Activated effector memory CD4-positive, alpha-beta T cell treated with anti-CD3 and anti-CD28 coated beads, Interleukin-2, amount 50 U/mL, for 16 hours (primary cell): ENCODE measurements around the gene SLC13A4.
"Not testable (repeated sequence)": the region's sequence is repeated elsewhere in the genome, so short reads cannot be mapped to it uniquely, and the experiment has no call there.

ENCODE experiments used
- DNase-seq: peaks from one replicate; pipeline ENCODE4 v3.0.0-alpha.2; 2020

The SLC13A4 gene

DNA sequence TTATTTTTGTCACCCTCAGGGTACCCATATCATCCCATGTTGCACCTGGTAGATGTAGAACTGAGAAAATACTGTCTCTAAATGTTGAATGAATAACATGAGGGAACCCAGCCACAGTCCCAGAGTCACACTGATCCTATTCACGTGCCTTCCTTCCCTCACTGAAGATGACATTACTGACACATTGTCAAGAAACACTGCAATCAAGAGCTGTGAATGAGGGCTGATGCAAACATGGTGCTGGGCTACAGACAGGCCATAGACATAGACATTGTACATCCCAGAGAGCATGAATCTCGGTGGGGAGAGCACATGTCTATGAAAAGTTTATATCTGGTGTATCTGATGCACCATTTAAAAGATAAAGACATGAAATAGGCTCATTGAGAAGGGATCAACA, 9.8 kb downstream of the SLC13A4 start:
- no peak for DNase-seq

DNA sequence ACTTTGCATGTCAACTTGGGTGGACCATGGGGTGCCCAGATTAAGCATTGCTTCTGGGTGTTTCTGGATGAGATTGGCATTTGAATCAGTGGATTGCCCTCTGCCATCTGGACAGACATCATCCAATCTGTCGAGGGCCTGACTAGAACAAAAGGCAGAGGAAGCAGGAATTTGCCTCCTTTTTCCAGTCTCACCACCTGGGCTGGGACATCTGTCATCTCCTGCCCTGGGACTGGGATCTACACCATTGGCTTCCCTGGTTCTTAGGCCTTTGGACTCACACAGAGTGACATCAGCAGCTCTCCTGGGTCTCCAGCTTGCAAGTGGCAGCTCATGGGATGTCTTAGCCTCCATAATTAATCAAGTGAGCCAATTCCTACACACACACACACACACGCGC, 10.3 kb downstream of the SLC13A4 start:
- no peak for DNase-seq

DNA sequence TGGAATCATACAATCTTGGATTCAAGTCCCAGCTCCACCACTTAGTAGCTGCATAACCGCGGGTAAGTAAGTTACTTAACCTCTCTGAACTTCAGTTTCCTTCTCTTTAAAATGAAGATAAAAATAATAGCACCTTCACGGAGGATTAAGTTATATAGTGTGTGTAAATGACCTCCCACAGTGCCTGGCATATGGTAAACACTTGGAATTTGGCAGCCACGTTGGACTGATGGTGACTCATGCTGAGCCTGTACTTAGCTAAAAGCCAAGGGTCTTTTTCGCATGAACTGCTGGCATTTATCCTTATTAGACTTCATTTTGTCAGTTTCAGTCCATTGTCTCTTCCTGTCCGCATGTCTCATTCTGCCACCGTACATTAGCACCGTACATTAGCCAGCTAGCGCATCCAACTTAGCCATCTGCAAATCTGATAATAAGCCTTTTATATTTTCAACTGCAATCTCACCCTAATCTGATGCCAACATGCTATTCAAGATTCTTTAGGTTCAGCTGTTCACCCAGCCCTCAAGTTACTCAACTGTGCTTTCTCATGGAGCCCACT, 11.2 kb downstream of the SLC13A4 start:
- DNase-seq: no peak

DNA sequence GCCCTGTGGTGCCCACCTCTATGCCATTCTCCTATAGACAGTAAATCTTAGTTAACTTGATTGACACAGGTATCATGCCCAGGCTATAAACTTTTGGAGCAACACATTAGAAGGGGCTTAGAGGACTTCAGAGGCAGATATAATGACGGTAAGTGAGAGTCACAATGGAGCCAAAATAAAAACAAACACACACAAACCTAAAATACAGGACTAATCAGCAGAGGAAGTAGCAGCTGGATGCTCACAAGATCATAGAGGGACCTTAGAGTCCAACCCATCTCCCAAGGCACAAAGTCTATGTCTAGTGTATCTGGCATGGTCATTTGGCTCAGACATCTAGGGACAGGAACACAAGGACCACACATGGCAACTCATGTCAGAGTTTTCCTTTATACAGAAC, 12.3 kb downstream of the SLC13A4 start:
- no peak for DNase-seq

DNA sequence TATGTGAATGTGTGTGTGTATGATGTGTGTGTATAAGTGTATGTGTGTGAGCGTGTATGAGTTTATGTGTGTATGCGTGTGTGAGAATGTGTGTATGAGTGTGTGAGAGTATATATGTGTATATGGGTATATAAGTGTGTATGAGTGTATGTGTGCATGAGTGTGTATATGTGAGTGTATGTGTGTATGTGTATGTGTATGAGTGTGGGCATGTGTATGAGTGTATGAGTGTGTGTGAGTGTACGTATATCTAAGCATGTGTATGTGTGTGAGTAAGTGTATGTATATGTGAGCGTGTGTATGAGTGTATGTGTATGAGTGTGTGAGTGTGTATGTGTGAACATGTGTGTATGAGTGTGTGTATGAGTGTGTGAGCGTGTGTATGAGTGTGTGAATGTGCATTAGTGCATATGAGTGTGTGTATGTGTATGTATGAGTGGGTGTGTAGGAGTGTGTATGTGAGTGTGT, 12.9 kb downstream of the SLC13A4 start:
- DNase-seq: no peak

DNA sequence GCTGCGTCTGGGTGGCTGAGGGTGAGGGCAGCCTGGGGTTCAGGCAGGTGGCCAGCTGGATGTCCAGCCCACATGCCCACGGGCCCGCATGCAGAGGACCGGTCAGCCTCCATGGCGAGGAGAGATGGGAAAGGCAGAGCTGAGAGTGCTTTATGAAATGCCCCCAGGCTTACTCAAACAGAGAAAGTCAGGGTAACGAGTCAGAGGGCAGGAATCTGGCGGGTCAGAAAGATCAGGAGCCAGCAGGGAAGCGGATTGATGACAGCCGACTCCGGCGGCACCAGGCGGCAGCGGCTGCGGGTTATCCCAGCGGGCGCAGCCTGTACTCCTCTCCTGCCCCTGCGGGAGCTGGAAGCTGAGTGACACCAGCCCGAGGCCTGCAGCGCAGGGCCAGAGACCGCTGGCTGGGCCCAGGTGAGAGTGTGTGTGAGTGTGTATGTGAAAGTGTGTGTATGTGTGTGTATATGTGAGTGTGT, 13.4 kb downstream of the SLC13A4 start:
- no peak for DNase-seq

DNA sequence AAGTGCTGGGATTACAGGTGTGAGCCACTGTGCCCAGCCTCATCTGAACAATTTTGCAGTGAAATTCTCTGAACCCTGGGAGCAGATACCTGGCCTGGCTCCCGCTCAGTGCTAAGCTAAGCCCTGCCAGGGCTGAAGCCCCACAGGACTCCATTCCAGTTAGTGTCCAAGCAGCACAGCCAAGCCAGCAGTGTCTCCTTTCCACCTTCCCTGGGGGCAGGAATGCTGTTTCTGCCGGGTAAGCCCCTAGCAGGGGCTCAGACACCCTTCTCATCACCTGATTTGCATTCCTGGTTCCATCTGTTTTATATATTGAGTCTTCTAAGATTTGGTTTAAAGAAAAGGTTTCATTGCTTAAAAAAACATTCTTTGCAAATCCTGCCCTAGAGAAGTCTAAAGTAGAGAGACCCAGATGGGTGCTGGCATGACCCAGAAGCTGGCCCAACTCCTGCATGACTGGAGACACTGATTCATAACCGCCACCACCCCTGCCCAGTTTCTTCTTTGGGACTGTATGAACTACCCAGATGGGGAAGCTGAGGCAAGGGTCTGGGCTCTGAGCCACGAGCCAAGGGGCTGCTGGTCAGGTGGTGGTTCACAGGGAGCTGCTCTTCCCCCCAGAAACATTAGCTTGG, 14.0 kb downstream of the SLC13A4 start:
- DNase-seq: no peak

DNA sequence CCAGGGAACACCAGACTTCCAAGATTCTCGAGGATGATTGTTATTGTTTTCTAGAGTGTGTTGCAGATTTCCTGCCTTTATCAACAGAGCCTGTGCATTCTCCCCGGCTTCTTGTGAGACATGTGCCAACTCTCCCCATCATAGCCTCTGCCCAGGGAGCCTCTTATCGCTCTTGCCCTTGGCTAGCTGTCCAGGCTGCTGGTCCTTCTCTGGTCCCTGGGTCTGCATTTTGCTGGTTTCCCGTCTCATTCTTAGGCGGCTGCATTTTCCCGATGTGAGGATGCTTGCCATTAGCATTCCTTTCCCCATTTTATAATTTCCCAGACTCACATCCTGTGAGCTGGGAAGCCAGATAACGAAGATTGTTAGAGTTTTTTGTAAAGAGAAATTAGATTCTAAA, 15.2 kb downstream of the SLC13A4 start:
- no peak for DNase-seq

DNA sequence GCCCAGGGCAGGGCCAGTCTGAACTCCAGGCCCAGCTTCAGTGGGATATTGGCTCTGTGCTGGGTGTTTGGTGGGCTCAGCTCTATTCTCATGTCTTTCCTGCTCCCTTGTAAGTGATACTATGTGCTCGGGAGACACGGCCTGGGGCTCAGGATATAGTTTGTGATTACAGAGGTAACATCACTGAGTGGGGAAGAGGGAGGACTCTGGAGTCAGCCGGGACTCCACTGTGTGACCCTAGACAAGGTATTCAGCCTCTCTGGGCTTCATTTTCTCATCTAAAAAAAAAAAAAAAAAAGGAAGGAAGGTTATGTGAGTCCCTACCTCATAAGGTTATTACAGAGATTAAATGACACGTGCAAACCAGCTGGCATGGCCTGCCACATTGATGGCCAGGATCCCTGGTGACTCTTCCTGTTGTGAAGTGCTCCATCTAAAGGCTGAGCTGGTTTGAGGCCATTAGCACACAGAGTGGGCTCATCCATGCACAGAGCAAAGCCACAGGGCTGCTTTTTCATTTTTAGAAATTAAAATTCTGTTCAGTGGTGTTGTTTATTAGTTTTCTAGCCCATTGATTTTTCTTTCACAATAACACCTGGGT, 15.7 kb downstream of the SLC13A4 start:
- DNase-seq: no peak

GRCh38 chr7:135711139-135711469, 16.9 kb downstream of the SLC13A4 start:
- no peak for DNase-seq

DNA sequence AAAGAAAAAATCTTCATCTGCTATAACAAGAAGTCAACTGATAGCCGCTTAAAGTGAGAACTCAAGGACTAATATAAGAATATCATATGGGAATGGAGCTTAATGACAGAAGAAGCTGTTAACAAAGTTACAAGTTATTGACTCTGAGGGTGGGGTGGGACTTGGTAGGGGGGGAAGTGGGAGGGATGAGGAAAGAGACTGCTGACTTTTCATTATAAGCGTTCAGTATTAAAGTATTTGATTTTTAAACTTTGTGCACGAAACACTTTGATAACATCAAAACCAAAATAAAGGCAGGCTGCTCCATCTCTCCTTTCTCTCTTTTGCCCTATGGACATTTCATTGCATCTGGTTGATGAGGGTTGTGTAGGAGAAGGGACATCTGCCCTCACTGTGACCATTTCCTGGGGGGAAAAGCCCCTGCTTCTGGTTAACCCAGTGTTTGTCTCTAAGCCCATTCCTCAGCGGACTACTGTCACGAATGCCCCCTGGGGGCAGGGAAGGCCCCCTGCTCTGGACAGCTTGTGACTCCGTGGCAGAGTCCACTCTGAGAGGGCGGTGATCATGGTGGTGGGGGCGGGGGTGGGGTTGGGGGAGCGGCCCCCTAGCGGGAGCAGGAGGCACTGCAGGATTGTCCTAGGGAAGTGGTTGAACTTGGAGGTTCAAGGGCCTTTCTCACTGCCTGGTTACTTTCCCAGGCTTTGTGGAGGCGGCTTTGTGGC, 17.4 kb downstream of the SLC13A4 start:
- no peak for DNase-seq

- no peak for DNase-seq
Measured at GRCh38 chr7:135709508-135709907, 18.5 kb downstream of the SLC13A4 start.

DNA sequence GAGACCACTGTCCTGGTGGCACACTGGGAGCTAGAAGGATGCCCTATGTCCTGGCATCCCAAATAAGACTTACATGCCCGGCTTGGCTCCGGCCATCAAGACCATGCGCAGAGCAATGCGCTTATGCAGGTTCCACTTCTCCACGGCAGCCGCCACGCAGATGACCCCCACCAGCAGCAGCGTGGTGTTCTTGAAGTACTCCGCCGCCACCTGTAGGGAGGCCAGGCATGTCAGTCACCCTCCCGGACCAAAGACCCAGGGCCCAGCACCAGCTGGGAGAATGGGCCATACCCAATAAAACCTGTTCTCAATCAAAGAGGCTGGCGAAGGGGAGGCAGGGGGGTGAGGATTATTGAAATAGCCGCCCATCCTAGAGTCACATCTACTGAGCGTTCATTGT, 19.9 kb downstream of the SLC13A4 start:
- DNase-seq: no peak

- no peak for DNase-seq
Measured at GRCh38 chr7:135707570-135707966, 20.4 kb downstream of the SLC13A4 start.

GRCh38 chr7:135706858-135707569, 21.0 kb downstream of the SLC13A4 start:
- no peak for DNase-seq

GRCh38 chr7:135706038-135706742, 21.8 kb downstream of the SLC13A4 start:
- DNase-seq: no peak

DNA sequence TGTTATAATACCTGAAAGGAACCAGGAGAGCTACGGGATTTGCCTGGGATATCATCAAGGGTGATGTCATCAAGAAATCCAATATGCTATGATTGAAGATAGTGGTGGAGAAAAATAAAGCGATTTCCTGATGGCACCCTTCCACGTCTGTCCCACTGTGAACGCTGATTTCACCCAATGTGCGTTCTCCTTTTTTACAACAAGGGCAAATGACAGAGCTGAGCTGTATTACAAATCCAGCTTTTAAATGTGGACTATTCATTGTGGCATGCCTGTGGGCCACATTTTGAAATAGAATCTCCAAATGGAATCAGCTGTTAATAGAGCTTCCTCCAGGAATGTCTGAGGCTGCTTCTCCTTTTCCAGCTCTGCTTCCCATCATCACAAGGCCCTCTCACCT, 23.3 kb downstream of the SLC13A4 start:
- no peak for DNase-seq

DNA sequence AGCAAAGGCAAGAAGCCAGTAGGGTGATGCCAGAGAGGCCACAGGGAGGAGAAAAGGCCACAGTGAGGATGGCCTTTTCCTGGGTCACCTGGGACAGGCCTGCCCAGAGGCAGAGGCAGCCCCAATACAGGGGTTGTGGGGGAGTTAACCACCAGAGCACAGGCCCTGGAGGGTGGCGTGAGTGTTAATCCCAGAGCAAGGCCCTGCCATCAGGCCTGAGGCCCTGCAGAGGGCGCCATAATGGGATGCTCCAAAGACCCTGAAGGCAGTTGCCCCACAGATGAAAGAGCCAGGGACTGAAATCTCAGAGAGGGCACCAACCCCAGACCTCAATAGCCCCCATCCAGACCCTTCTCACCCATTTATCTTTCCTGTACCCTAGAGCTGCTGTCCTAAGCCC, 23.9 kb downstream of the SLC13A4 start:
- DNase-seq: no peak

DNA sequence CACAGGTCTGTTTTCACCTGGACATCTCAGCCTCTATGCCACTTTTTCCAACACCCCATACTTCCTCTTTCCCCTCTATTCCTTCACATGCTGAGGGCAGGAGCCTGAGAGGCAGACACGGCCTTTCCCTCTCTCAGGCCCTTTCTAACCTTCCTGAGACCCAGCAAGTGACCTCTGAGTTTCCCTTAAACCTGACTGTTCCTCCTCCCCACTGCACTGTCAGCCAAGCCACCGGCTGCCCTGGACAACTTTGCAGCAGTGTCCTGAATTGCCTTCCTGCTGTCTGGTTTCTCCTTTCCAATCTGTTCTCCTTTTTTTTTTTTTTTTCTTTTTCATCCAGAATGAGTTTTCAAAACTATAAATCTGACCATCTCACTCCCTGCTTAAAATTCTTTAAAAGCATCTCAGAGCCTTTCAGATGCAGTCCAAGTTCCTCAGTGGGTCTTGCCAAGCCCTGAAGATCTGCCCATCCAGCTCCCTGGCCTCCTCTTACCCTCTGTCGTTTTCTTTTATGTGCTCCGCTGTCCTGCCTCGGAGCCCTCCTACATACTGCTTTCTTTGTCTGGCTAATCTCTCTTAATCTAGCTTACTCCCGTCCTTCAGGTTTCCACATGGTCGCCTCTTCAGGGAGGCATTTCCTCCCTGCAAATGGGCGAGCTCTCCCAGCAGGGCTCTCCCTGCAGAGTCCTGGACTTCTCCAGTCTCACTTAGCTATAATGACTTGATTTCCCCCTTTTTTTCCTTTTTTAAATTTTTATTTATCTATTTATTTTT, 30.5 kb downstream of the SLC13A4 start:
- DNase-seq: no peak

DNA sequence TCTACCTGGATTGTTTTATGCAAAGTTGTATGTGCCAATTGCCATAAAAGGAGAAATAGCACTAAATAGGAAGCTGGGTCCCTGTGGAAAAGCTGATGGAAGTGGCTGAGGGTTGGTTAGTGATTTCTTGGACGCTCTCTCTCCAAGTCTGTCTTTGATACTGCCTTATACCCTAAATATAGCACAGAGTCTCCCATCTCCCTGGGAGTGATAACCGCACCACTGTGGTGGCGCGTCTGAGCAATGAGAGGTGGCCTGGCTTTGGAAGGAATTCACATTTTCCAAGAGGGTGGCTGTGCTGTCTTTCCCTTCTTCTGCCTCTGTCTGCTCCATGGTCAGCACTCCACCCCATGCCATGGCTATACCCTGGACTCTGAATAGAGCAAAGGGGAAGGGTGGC, 34.4 kb downstream of the SLC13A4 start:
- DNase-seq: no peak

- DNase-seq: not testable (repeated sequence)
Measured at GRCh38 chr7:135692606-135693005, 35.4 kb downstream of the SLC13A4 start.

- no peak for DNase-seq
Measured at GRCh38 chr7:135692055-135692454, 35.9 kb downstream of the SLC13A4 start.
